ENCODE measurements around the gene C11orf91.

C11orf91 gene

GRCh38 chr11:33689085-33689484, 11.5 kb downstream of the C11orf91 start:
- Histone ChIP-seq H3K79me2 (ENCODE audit: insufficient read depth, low read length) (no peaks in the 10 kb centered on the region), H3K4me2 (ENCODE audit: low read depth, low read length, poor library complexity, severe bottlenecking) (no peak overlapping the region), H2AFZ (ENCODE audit: low read depth, low read length, severe bottlenecking) (no peak overlapping the region), H3K27me3 (ENCODE audit: low read length) (no peaks in the 10 kb centered on the region), H3K27ac (ENCODE audit: low read depth, low read length) (no peak overlapping the region), H3F3A (ENCODE audit: insufficient read depth) (no peaks in the 10 kb centered on the region), H3K9me3 (ENCODE audit: insufficient read depth, low read length) (no peaks in the 10 kb centered on the region), H3K9me2 (replicated peaks; ENCODE audit: insufficient read depth, low read length) (no peaks in the 10 kb centered on the region), H4K20me1 (ENCODE audit: low read depth, low read length) (no peaks in the 10 kb centered on the region), H3K4me3 (ENCODE audit: insufficient read depth, low read length, poor library complexity, severe bottlenecking) (no peak overlapping the region), H3K36me3 (ENCODE audit: low read length) (no peaks in the 10 kb centered on the region), H3K9ac (ENCODE audit: low read length) (no peak overlapping the region)
- TF ChIP-seq EZH2phosphoT487 (conservative IDR thresholded peaks at IDR 0.05; ENCODE audit: low read length) (no peak), CTCF (IDR thresholded peaks at IDR 0.05; ENCODE audit: insufficient read depth, low read length, poor library complexity, severe bottlenecking) (no peak)

GRCh38 chr11:33687733-33688479, 12.7 kb downstream of the C11orf91 start:
- H3K4me2 ChIP-seq (ENCODE audit: low read depth, low read length, poor library complexity, severe bottlenecking) = no peak overlapping the region
- no peaks in the 10 kb centered on the region for H3K79me2 ChIP-seq (ENCODE audit: insufficient read depth, low read length)
- H3K36me3 ChIP-seq (ENCODE audit: low read length) = no peaks in the 10 kb centered on the region
- H3K9me3 ChIP-seq (ENCODE audit: insufficient read depth, low read length) = no peaks in the 10 kb centered on the region
- TF ChIP-seq CTCF (IDR thresholded peaks at IDR 0.05; ENCODE audit: insufficient read depth, low read length, poor library complexity, severe bottlenecking) (peak; percentile 27), EZH2phosphoT487 (conservative IDR thresholded peaks at IDR 0.05; ENCODE audit: low read length) (no peak)
- H2AFZ ChIP-seq (ENCODE audit: low read depth, low read length, severe bottlenecking) = no peak overlapping the region
- H3K9ac ChIP-seq (ENCODE audit: low read length) = no peak overlapping the region
- H3F3A ChIP-seq (ENCODE audit: insufficient read depth) = no peaks in the 10 kb centered on the region
- no peaks in the 10 kb centered on the region for H4K20me1 ChIP-seq (ENCODE audit: low read depth, low read length)
- H3K27ac ChIP-seq (ENCODE audit: low read depth, low read length) = no peak overlapping the region
- no peak overlapping the region for H3K4me3 ChIP-seq (ENCODE audit: insufficient read depth, low read length, poor library complexity, severe bottlenecking)
- no peaks in the 10 kb centered on the region for H3K9me2 ChIP-seq (replicated peaks; ENCODE audit: insufficient read depth, low read length)
- no peaks in the 10 kb centered on the region for H3K27me3 ChIP-seq (ENCODE audit: low read length)

- Histone ChIP-seq H3K9ac (ENCODE audit: low read length) (no peak overlapping the region), H4K20me1 (ENCODE audit: low read depth, low read length) (no peaks in the 10 kb centered on the region), H3K27me3 (ENCODE audit: low read length) (no peaks in the 10 kb centered on the region), H3K79me2 (ENCODE audit: insufficient read depth, low read length) (no peaks in the 10 kb centered on the region), H3F3A (ENCODE audit: insufficient read depth) (no peaks in the 10 kb centered on the region), H3K4me2 (ENCODE audit: low read depth, low read length, poor library complexity, severe bottlenecking) (no peak overlapping the region), H3K36me3 (ENCODE audit: low read length) (no peaks in the 10 kb centered on the region), H3K9me2 (replicated peaks; ENCODE audit: insufficient read depth, low read length) (no peaks in the 10 kb centered on the region), H2AFZ (ENCODE audit: low read depth, low read length, severe bottlenecking) (no peak overlapping the region), H3K9me3 (ENCODE audit: insufficient read depth, low read length) (no peaks in the 10 kb centered on the region), H3K27ac (ENCODE audit: low read depth, low read length) (no peak overlapping the region), H3K4me3 (ENCODE audit: insufficient read depth, low read length, poor library complexity, severe bottlenecking) (no peak overlapping the region)
- no peak for TF ChIP-seq EZH2phosphoT487 (conservative IDR thresholded peaks at IDR 0.05; ENCODE audit: low read length)
- no peak for TF ChIP-seq CTCF (IDR thresholded peaks at IDR 0.05; ENCODE audit: insufficient read depth, low read length, poor library complexity, severe bottlenecking)
These were observed 15.5 kb downstream of the C11orf91 start for GRCh38 chr11:33685082-33685481.

Measured in SU-DHL-6 (cell line).